HG03066 (cell line): ENCODE data around the gene HSD11B1.

Source experiments
- ATAC-seq: cut with Tn5 transposase; IDR thresholded peaks from one replicate; pipeline ENCODE4 v1.9.1; 2021; ENCODE audit warnings: low read depth; ENCODE audit not compliant: unreplicated experiment

Gene HSD11B1

DNA sequence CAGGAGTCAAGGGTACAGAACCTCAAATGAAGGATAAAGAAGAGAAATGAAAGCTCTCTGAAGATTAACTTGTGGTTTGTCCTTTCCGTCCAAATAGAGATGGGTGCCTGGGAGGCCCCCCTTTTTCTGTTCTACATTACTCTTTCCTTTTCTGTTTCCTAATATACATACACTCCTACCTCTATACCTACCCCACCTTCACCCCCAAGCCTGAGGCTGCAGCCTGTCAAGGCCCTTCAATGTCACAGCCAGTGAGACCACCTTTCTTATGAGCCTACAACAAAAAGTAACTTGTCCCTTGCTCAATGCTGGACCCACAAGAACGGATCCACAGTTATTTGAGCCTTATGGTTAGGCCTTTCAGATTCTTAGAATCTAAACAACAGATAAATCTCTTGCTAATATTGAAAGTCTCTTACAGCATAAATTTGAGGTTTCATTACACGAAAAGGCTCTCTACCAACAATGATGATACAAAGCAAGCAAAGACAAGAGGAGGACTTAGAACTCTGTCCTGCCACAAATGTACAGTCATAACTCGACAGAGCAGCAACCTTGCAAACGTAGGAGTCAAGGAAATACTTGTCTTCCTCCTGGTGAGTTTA, 47.1 kb downstream of the HSD11B1 start:
- peak; percentile 46 for ATAC-seq

DNA sequence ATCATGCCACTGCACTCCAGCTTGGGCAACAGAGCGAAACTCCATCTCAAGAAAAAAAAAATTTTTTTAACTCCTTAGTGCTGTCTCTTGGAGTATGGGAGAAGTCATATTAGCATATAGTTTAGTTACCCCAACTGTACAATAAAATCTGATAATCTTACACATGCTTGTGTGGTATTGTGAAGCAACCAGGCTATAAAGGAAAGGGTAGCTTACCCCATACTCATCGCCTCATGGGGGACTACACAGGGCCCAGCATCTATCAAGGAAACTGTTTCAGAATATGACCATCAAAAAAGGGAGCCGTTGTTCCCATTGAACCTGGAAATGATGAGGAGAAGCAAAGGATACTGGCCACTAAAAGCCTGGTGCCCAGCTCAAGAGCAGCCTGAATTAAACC, 48.2 kb downstream of the HSD11B1 start:
- ATAC-seq: no peak

DNA sequence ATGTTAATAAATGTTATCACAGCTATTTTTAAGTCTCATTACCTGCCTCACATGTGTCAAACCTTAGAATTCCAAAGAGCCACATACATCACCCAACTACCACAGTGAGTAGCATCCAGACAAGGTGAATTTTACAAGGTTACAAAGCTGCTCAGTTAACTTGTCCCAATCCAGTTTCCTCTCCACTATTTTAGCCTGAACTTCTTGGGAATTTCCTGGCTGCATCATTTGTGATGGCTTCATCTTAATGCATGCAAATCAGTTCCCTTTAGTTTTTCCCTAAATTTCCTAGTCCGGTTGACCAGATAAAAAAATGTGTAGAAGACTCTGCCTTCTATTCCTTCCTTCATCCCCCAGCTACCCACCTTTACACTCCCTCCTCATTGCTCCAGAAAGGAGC, 50.6 kb downstream of the HSD11B1 start:
- ATAC-seq: no peak

DNA sequence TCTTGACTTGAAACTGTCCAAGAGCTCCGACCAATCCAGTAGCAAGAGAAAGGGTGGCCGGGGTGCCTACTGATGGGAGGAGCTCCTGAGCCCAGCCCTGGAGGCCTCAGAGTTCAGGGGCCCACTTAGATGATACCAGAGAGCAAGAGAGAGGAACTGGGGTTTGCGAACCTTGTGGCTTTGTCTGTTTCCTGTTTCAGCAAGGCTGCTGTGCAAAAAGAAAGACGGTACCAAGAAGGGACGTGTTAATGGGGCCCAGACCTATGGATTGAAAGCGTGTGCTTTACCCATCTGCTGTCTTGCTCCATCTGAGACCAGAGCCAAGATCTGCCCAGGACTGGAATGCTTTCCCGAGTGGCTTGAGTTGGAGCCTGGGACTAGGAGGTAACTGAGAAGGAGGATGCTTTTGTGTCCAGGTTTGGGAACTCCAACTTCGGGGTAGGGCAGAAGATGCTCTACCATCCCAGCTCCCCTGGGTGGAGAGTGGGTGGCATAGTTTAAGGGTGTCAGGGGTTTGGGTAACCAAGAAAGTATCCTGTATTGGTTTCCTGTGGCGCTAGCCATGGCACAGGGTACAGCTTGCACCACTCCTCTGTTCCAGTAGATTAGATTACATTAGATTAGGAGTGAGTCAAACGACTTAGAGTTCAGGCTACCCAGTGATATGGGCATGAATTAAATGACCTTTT, 51.4 kb downstream of the HSD11B1 start, which contains the start of gene TRAF3IP3:
TRAF3IP3 (plus strand) TSS at position 128 of the 689 bp plus-strand sequence. CDS start 3,987 bp downstream, outside the sequence.
- peak; percentile 65 for ATAC-seq

DNA sequence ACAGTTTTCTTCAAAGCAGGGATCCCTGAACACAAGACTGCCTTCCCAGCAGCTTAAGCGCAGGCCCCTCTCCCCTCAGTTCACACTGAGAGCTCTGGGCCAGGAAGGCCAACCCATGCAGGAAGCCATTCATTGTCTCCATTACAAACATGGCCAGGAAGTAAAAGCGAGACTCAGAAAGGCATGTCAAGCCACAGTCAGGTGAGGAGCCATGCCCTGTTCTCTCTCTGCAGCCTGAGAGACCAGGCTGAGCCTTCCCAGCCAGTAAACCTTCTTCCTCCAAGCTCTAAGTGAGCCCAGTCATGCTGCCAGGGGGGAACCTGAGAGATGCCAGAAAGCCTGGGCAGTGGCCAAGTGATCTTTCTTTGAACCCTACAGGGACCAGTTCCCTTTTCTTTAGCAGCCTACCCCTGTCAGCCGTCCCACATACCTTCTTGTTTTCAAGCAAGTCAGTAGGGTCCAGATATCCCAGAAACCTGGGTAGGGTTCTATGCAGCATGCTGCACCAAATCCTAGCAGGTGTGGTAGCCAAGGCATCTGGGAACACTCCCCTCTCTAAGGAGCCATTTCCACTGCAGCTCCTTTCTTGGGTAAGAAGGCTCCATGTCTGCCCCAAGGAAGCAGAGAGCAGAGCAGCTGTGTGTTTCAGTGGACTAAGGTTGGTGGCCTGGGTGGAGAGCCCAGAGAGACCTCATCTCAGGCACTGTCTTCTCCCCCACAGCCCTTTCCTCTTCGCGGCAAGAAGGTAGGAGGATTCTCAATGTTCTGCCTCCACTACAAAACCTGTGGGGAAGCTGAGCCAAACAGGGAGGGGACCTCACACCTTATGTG, 52.2 kb downstream of the HSD11B1 start:
- peak; percentile 24 for ATAC-seq

DNA sequence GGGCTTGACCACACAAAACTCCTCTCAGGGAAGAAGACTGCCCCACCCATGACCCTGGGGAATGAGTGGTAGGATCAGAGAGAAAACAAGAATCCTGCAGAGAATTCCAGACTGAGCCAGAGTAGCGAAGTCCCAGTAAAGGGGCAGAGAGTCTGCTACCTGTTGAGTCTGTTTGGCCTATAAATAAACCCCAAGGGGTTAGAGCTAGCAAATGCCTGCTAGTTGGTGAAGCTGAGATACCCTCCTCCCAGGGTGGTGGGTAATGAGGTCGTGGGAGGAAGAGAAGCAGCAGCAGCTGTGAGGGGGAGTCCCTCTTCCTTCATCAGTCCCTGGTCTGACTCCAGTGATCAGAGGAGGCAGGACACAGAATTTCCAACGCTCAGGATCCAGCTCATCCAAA, 53.8 kb downstream of the HSD11B1 start:
- ATAC-seq: no peak

DNA sequence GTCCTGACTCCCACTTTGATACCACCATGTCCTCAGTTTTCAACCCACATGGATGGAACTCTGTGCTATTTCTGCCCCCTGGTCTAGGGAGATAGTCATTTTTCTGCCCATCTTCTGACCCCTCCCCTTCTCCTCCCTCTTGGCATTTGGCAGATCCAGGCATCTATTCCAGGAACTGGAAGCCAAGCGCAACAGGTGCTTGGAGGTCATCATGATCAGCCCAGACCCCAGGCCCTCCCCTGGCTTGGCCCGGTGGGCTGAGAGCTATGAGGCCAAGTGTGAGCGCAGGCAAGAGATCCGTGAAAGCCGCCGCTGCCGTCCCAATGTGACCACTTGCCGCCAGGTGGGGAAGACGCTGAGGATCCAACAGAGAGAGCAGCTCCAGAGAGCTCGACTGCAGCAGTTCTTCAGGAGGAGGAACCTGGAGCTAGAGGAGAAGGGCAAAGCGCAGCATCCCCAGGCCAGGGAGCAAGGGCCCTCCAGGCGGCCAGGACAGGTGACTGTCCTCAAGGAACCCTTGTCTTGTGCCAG, 55.2 kb downstream of the HSD11B1 start:
- no peak for ATAC-seq

DNA sequence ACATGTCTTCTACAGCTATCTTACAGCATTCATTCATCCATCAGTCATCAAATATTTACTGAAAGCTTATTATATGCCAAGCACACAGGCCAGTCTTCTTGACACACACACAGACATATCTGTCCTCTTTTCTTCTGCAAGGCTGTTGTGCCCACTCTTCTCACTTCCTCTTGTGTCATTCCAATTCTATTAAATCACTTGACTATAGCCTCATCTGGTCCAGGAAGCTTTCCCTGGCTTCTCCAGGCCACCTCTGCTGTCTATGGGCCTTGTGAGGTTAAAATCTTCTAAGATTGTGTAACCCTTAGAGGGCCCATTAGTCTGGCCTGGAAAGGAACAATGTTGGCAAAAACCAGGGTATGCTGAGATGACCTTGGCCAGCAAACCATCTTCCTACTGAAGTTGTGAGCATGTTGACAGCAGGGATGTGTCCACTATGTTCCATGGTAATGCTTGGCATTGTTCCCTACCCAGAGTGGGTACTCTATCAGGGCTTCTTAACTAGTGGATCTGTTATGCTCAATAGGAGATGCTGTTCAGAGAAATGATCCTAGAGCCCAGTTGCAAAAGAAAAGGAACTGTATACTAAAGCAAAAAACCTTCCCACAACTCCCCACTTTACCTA, 56.5 kb downstream of the HSD11B1 start:
- ATAC-seq: no peak

DNA sequence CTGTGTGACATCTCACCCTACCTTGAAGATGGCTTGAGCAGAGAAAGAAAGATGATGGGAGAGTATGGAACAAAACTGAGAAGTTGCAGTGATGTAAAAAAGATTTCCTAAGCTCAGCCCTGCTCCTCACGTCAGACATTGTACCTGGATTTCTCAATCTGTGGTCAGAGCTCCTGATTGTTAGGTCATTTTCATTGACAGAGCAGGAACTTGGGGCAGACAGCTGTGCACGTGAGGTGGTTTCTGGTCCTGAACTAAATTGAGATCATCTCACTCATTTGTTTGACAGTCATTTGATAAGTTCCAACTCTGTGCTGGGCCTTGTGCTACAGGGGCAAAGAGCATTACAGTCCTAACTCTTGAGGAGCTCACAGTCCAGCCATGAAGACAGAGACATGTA, 61.4 kb downstream of the HSD11B1 start:
- no peak for ATAC-seq

DNA sequence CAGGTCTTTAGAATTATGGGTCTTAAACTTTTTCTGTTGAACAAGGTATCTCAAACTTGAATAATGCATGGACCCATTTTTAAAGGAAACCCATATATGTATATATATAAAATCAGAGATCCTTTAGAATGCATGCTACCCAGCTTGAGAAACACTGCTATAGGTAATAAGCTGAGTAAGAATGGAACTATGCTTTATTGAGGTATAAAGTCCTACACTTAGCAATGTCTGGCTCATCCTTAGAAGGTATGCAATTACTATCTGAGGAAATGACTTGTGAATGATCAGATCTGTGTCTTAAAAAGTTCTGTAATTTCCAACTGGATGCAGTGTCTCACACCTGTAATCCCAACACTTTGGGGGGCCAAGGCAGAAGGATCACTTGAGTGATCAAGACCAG, 62.5 kb downstream of the HSD11B1 start:
- no peak for ATAC-seq

DNA sequence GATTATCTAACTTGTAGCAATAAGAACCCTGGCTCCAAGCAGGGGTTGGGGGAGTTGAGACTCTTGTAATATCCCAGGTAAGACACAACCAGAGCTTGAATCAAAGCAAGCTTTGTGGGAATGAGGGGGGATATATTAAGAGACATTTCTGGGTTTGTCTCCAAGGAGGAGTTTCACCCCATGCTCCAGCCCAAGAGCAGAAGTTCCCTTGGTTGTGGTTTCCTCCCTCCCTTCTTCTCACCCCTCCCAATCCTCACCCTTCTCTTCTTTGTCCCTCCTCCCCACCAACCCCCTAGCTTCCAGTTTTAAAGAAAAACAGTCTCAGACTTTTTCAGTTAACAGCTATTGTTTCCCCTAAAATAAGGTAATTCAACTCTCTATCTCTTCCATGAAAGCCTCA, 63.1 kb downstream of the HSD11B1 start:
- no peak for ATAC-seq

DNA sequence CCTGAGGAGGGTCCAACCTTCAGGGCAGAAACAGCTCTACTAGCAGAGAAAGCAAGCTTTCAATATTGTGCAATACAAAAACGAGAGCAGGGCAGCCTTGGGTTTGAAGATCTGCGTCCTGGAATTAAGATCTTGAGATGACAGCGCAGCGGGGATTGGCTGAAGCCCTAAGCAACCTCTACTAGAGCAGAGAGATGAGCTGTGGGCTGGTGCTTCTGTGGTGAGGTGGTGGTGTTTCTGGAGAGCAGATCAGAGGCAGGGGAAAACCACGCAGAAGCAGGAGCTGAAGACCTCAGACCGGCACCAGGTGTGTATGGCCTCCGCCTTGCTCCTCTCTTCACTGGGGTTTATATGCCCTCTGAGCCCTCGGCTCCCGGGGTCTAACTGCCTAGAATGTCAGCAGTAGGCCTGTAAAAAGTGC, 63.7 kb downstream of the HSD11B1 start:
- peak; percentile 79 for ATAC-seq

DNA sequence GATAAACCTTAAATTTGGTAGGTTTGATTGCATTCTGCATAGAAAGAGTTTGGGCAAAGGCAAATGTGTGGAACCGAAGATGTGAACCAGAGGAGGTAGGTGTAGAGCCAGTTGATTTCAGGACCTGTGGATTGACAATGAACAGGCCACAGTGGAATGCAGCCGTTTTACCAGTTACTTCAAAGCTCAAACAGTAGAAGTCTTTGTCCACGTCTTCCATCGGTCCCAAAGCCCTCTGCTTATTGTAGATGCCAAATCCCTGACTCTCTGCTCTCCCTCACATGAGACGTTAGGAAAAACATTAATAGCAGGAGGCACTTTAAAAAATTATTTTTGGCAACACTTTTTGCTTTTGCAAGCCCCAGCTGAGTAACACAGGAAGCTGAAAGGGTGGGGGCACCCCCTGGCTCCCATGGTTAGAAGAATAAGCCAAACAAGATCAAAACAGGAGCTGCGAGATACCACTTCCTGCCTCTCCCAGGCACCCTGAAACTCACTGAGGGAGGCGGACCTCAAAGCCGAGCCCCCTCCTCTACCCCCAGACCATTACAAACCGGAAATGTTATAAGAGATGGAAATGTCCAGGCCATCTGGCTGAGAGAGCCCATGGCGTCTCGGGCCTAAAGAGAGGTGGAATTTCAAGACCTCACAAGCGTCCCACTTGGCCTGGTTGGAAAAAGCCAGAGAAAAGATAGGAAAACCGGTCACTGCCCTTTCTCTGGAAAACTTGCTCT, 64.7 kb downstream of the HSD11B1 start:
- peak; percentile 78 for ATAC-seq

DNA sequence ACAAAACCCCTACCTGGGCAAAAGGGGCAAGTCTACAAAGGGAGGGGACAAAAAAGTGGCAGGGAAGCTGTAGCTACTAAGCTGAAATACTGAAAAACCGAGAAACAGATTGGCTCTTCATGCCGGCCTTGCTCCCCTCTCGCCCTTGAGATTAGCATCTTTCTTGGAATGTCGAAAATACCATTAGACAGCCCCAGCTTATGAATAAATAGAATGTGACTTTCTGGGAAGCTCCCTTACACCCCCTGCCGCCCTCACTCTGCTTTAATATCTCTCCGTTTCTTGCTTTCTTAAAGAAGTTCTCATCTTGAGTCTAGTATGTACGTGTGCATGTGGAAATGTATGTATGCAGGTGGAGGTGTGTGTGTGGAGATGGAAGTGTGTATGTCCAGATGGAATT, 65.3 kb downstream of the HSD11B1 start:
- no peak for ATAC-seq

DNA sequence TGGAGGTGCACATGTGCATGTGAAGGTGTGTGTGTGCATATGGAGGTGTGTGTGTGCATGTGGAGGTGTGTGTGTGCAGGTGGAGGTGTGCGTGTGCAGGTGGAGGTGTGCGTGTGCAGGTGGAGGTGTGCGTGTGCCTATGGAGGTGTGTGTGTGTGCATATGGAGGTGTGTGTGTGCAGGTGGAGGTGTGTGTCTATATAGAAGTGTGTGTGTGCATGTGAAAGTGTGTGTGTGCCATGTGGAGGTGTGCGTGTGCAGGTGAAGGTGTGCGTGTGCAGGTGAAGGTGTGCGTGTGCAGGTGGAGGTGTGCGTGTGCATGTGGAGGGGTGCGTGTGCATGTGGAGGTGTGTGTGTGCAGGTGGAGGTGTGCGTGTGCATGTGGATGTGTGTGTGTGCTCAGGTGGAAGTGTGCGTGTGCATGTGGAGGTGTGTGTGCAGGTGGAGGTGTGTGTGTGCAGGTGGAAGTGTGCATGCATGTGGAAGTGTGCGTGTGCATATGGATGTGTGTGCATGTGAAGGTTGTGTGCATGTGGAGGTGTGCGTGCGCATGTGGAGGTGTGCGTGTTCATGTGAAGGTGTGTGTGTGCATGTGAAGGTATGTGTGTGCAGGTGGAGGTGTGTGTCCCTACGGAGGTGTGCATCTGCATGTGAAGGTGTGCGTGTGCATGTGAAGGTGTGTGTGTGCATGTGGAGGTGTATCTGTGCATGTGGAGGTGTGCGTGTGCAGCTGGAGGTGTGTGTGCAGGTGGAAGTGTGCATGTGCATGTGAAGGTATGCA, 66.2 kb downstream of the HSD11B1 start:
- no peak for ATAC-seq

DNA sequence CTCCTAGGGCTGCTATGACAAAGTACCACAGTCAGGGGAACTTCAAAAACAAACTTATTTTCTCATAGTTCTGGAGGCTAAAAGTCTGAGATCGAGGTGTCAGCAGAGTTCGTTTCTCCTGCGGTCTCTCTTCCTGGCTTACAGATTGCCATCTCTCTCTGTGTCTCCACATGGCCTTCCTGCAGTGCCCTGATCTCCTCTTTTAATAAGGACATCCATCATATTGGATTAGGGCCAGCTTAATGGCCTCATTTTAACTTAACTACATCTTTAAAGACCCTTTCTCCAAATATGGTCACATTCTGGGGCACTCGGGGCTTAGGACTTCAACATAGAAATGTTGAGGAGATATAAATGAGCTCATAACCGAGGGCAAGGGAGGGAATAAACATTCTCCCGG, 67.5 kb downstream of the HSD11B1 start:
- no peak for ATAC-seq

DNA sequence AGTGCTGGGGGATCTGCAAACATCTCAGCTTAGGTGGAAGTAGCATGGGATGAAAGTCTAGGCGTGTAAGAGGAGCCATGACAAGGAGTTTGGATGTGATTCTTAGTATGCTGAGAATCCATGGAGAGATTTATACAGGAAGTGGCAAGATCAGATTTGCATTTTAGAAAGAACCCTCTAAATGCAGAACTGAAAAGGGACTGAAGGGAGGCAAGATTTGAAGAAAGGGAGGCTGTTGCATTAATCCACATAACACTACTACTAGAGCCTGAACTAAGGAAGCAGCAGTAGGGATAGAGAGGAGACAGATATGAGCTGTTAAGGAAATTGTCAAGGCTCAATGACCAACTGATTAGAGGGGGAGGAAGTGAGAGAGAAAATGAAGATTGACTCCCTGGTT, 69.9 kb downstream of the HSD11B1 start:
- no peak for ATAC-seq

DNA sequence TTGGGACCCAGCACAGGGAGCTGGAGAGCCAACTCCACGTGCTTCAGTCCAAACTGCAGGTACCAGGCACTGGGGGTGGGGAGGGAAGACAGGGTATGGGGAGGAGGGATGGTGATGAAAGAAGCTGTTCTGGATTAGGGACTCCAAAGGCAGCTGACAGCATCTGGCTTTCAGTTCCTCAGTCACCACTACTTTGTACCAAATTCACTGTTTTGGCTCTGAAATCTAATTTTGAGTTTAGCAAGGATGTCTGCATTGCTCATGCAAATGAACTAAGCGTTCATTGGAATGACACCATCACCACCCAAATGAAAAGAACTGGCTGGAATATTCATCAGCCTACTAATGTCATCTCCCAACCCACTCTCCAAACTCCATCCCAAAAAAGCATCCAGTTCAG, 71.0 kb downstream of the HSD11B1 start:
- ATAC-seq: no peak

DNA sequence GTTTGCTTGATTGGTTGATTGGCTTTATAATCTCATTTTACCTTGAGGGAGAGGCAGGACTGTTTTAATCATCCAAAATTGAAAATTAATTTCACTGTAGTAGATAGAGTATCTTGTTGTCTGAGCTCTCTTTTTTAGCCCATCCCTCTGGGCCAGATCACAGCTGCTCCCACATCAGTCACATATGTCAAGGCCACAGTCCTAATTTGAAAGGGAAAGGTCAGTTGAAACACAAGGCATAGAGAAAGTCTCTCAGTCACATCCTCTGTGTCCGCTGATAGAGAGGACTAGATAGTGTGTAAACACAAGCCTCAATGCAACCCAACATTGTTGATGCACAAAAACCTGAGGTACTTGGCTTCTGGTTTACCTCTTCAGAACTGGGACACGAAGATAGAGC, 72.9 kb downstream of the HSD11B1 start:
- ATAC-seq: no peak
